Stimulated activated CD8-positive, alpha-beta memory T cell treated with anti-CD3 and anti-CD28 coated beads, Interleukin-2, amount 100 ng/mL, for 48 hours (primary cell): ENCODE measurements around the gene FOXK2.
"Not testable (repeated sequence)": the region's sequence is repeated elsewhere in the genome, so short reads cannot be mapped to it uniquely, and the experiment has no call there.

Experiments
- DNase-seq, 2 donors: peaks; one replicate each; pipeline ENCODE4 v3.0.0-alpha.2; 2020; ENCODE audit warnings: low read depth in 2 of 2

Gene FOXK2

GRCh38 chr17:82495844-82496528 lies 23.5 kb upstream of the FOXK2 start:
- DNase-seq = no peak

DNA sequence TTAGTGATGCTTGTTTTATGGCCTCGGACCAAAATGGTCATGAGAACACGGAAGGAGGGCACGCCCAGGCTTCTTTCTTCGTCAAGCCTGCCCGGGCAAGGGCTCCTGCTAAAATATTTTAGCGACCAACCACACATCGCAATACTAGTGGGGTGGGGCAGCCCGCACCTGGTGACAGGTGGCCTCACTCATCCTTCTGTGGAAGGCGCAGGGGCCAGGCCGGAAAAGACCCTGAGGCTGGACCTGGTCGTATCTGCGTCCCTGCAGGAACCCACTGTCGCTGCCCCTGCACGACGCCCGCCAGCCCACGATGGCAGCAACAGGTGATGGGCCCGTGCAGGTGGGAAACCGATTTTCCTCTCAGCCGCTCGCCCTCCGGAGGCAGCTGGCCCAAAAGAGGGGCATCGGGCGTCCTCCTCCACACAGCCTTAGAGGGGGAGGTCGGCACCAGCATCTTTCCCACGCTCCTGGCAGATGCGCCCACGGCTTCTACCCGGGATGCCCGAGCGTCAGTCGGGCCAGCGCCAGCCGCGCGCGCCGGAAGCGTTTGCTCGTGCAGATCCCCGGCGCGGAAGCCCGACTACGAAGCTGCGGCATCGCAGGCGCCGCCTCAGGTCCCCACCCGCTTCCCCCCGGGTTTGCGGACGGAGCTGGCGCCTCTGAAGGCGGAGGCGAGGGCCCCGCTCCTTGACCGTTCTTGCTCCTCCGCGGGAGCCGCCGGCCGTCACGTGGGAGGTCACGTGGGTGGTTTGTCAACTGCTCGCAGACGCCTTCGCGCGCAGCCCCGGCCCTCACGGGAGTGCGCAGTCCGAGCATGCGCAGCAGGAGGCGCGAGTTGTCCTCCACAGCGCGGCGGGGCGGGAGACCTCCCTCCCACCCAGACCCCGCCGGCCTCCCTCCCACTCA lies 22.8 kb upstream of the FOXK2 start:
- DNase-seq = peak; percentile 93

- DNase-seq = no peak
These were observed 21.8 kb upstream of the FOXK2 start for GRCh38 chr17:82497483-82498405.

DNA sequence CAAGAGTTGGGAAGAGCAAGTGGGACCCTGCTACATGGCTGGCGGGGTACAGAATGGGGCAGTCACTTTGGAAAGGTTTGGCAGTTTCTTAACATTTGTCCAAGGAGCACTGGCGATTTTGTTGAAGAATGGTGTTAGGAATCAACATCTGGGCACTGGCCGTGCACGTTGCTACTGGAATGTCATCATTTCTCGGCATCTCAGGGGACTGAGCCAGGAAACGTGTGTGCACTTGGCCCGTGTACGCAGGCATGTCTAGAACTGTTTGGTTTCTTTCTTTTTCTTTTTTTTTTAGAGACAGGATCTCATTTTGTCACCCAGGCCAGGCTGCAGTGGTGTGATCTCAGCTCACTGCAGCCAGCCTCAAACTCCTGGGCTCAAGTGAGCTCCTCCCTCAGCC lies 17.3 kb upstream of the FOXK2 start:
- no peak for DNase-seq

DNA sequence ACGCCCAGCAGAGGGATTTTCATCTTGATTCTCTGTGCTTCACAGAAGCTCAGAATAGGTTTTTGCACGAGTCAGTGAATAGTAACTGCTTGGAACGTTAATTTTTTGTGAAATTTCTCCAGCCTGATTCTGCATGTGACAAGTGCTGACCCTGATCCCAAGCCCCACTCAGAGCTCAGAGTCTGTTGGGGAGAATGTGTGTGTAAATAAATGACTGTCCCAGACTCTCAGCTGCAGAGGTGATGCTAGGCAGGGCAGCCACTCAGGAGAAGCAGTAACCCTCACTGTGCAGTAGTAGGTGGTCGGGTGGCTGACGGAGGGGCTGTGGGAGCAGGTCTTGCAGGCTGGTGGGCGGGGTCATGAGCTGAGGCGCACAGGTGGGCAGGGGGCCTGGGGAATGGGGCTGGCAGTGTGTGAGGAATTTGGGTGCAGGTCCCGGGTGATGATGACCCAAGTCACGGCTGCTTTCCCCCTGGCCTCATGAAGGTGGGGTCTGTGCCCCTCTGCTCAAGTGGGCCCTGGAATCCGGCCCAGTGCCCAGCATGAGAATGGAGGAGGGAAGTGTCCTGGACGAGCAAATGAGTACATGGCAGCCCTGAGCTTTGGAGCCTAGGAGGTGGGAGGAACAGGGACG lies 16.3 kb upstream of the FOXK2 start:
- no peak for DNase-seq

GRCh38 chr17:82503728-82504308 lies 15.7 kb upstream of the FOXK2 start:
- no peak for DNase-seq

DNA sequence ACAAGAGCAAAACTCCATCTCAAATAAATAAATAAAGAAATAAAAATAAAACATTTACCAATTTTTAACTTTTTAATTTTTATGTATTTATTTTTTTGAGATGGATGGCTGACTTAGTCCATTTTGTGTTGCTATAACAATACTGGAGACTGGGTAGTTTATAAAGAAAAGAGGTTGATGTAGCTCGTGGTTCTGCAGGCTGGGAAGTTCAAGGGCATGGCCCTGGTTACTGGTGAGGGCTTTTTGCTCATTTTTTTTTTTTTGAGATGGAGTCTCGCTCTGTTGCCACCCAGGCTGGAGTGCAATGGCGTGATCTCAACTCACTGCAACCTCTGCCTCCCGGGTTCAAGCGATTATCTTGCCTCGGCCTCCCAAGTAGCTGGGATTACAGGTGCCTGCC lies 14.2 kb upstream of the FOXK2 start:
- DNase-seq = no peak

- peak in 1 of 2 donors; percentile 18 for DNase-seq
These were observed 13.1 kb upstream of the FOXK2 start for GRCh38 chr17:82506402-82506801.

- DNase-seq = no peak
These were observed 11.8 kb upstream of the FOXK2 start for GRCh38 chr17:82507631-82508175.

DNA sequence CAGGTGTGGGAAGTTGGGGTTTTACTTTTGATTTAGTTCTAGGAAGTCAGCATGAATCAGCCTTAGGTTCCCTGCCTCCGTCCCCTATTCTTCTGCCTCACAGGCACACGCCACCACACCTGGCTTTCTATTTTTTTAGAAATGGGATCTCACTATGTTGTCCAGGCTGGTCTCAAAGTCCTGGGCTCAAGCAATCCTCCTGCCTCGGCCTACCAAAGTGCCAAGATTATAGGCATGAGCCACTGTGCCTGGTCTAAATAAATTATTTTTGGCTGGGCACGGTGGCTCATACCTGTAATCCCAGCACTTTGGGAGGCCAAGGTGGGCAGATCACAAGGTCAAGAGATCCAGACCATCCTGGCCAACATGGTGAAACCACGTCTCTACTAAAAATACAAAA lies 7.9 kb upstream of the FOXK2 start:
- DNase-seq = not testable (repeated sequence)

GRCh38 chr17:82513864-82514263 lies 5.7 kb upstream of the FOXK2 start:
- DNase-seq = not testable (repeated sequence)

DNA sequence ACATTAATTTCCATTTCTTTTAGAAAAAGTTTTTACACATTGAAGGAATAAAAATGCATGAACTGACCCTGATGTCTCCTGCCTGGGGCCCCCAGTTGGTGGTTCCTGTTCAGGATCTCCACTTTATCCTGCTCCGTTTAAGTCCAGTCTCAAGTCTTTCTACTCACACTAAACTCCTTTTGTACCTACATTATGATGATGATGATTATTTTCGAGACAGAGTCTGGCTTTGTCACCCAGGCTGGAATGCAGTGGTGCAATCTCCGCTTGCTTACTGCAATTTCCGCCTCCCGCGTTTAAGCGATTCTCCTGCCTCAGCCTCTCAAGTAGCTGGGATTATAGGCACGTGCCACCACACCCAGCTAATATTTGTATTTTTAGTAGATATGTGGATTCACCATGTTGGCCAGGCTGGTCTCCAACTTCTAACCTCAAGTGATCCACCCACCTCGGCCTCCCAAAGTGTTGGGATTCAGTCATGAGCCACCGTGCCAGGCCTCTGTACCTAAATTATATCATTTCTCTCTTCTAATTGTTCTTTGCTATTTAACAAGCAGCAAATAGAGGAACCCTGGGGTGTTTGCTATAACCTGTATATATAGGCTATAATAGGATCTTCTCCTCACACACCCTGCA lies 2.2 kb upstream of the FOXK2 start:
- no peak for DNase-seq

DNA sequence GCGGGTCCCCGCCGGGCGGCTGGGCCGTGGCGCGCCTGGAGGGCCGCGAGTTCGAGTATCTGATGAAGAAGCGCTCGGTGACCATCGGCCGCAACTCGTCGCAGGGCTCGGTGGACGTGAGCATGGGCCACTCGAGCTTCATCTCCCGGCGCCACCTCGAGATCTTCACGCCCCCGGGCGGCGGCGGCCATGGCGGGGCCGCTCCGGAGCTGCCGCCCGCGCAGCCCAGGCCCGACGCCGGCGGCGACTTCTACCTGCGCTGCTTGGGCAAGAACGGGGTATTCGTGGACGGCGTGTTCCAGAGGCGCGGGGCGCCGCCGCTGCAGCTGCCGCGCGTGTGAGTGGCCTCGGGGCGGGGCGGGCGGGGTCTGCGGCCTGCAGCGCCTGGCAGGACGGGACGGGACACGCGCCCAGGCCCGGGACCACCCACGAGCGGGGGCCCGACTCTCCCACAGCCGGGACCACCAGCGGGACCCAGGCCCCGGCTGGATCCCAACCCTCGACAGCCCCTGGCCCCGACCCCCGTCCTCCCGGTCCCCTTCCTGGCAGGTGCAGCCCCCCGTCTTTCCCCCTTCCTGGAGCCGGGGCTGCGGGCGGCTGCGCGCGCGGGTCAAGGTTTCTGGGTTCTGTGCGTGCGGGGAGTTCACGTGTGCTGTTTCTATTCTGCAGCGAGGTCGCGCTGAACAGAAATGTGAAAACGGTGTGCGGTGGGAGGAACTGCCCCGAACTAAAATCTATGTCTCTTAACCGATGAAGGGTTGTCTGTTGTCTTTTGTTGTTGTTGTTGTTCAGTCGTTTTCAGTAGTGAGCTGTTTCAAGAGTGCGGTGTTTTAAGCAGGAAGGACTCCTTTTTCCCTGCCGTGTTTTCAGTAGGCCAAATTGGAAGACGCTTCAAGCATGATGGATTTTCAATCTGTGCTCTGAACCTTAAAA lies 705 bp downstream of the FOXK2 start:
- peak in 1 of 2 donors; percentile 10 for DNase-seq

DNA sequence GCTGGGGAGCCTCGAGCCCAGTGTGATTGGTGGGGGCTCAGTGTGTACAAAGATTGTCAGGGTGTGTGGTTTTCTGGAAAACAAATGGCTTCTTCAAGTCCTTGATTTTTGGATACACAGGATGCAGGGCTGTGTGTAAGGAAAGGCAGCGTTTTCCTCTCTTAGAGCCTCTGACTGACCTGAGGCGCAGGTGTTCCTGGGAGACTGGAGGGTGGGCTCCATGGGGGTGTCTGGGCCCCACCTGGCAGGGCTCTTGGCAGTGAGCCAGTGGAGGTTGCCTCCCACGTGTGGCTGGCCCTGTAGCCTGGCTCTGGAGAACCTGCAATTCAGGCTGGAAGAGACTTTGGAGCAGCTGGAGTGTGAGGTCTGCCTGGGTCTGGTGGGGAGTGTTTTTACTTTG lies 5.0 kb downstream of the FOXK2 start:
- DNase-seq = no peak

- DNase-seq = no peak
These were observed 6.2 kb downstream of the FOXK2 start for GRCh38 chr17:82525712-82526111.

DNA sequence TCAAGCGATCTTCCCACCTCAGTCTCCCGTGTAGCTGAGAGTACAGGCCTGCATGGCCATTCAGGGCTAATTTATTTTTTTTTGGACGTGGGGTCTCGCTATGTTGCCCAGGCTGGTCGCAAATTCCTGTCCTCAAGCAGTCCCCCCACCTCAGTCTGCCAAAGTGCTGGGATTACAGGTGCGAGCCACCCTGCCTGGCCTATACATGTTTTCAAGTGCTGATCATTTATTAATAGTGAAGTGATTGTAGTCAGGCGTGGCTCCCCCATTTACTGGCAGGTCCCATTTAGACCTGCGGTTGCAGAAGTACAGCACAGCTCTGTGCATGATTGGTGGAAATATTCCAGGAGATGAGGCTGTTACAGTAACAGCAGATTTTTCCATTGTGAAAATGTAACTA lies 8.4 kb downstream of the FOXK2 start:
- DNase-seq = no peak

DNA sequence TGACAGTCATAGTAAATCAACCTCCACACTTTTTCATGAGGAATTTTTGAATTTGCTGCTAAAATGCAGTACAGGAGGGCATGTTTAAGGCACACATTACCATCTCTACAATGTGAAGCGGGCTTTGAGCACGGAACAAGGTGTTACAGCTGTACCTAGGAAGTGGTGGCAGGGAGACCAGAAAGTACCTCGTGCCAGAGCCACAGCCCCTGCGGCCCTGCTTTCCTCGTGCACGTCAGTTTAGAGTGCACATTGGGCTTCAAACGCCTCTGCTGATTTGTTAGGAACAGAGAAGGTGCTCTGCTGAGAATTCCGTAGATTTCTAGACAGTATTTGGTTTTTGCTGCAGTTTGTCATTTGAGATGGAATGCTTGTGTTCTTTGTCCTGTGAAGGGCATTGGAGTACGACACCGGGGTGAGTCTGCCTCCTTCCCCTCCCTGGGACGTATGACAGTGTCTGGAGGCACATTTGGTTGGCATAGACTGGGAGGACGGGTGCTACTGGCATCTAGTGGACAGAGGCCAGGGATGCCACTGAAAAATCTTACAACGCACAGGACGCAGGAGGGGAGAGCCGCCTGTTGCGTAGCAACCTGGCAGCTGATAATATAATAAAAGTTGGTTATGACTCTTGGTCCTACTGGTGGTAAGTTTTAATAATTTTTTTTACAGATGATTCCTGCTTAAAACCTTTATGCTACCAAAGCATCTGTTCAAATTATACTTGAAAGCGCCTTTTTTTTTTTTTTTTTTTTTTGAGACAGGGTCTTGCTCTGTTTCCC lies 9.1 kb downstream of the FOXK2 start:
- DNase-seq = no peak

- no peak for DNase-seq
These were observed 10.4 kb downstream of the FOXK2 start for GRCh38 chr17:82529914-82530300.
